GM23338 (cell line): ENCODE data around the gene DLG2. TPM values are rescaled to one million over a fixed set of nuclear protein-coding genes. Genes with fewer than 3 reads are reported as not detected.

Experiments
- ATAC-seq: fragments of 200-7000 bp; cut with Tn5 transposase; 3 replicates; pipeline ENCODE4 v1.9.1; 2020
- DNase-seq: peaks from one replicate; pipeline ENCODE4 v3.0.0-alpha.2; 2015; ENCODE audit warnings: low spot score
- H2AFZ ChIP-seq: fragments of 200-600 bp; sonication (generic); 2 replicates; pipeline ENCODE4 v1.8.0; 2016; ENCODE audit warnings: antibody characterized with exemption, mild to moderate bottlenecking, moderate library complexity
- H3F3A ChIP-seq: fragments of 200-600 bp; sonication (generic); replicated peaks from 2 replicates; pipeline ENCODE4 v1.8.0; 2017; ENCODE audit warnings: antibody characterized with exemption, mixed run types, low read depth
- H3K27ac ChIP-seq: fragments of 200-600 bp; sonication (generic); 2 replicates; pipeline ENCODE4 v1.6.1; 2016; ENCODE audit warnings: low read depth
- H3K27me3 ChIP-seq: fragments of 200-600 bp; sonication (generic); 2 replicates; pipeline ENCODE4 v1.8.0; 2016; ENCODE audit warnings: mild to moderate bottlenecking, mixed run types, moderate library complexity; ENCODE audit not compliant: insufficient read depth
- H3K36me3 ChIP-seq: fragments of 200-600 bp; sonication (generic); 2 replicates; pipeline ENCODE4 v1.8.0; 2016; ENCODE audit warnings: mild to moderate bottlenecking; ENCODE audit not compliant: insufficient read depth
- H3K4me1 ChIP-seq: fragments of 200-600 bp; sonication (generic); 2 replicates; pipeline ENCODE4 v1.8.0; 2016; ENCODE audit warnings: mild to moderate bottlenecking, moderate library complexity; ENCODE audit not compliant: insufficient read depth
- H3K4me2 ChIP-seq: fragments of 200-600 bp; sonication (generic); 2 replicates; pipeline ENCODE4 v1.7.1; 2017; ENCODE audit warnings: mixed run types
- H3K4me3 ChIP-seq: fragments of 200-600 bp; sonication (generic); 2 replicates; pipeline ENCODE4 v1.6.1; 2016; ENCODE audit warnings: mixed run types
- H3K79me2 ChIP-seq: fragments of 200-600 bp; sonication (generic); replicated peaks from 2 replicates; pipeline ENCODE4 v1.8.0; 2017; ENCODE audit warnings: mild to moderate bottlenecking; ENCODE audit not compliant: insufficient read depth
- H3K9me2 ChIP-seq: fragments of 200-600 bp; sonication (generic); 2 replicates; pipeline ENCODE4 v1.8.0; 2017; ENCODE audit not compliant: insufficient read depth
- H4K20me1 ChIP-seq: fragments of 200-600 bp; sonication (generic); replicated peaks from 2 replicates; pipeline ENCODE4 v1.8.0; 2017; ENCODE audit warnings: mild to moderate bottlenecking; ENCODE audit not compliant: insufficient read depth
- H3K27ac Mint-ChIP-seq: 2 replicates; pipeline ENCODE4 v1.8.0; 2020; ENCODE audit warnings: inconsistent platforms, mild to moderate bottlenecking, moderate library complexity, mixed read lengths
- H3K27me3 Mint-ChIP-seq: 3 replicates; pipeline ENCODE4 v1.8.0; 2022; ENCODE audit warnings: low read depth, mild to moderate bottlenecking, moderate library complexity, mixed read lengths, inconsistent platforms; ENCODE audit not compliant: insufficient read depth, poor library complexity
- H3K36me3 Mint-ChIP-seq: 3 replicates; pipeline ENCODE4 v1.8.0; 2021; ENCODE audit warnings: low read depth, mild to moderate bottlenecking, inconsistent platforms, moderate library complexity, mixed read lengths
- H3K4me1 Mint-ChIP-seq: 3 replicates; pipeline ENCODE4 v1.8.0; 2020; ENCODE audit warnings: mild to moderate bottlenecking, inconsistent platforms, mixed read lengths
- H3K4me3 Mint-ChIP-seq: 3 replicates; pipeline ENCODE4 v1.8.0; 2021; ENCODE audit warnings: moderate library complexity, mild to moderate bottlenecking, inconsistent platforms, mixed read lengths
- H3K9me3 Mint-ChIP-seq: 3 replicates; pipeline ENCODE4 v1.8.0; 2020; ENCODE audit warnings: moderate library complexity, mild to moderate bottlenecking, inconsistent platforms, mixed read lengths
- EZH2phosphoT487 ChIP-seq: fragments of 200-600 bp; sonication (generic); IDR thresholded peaks from one replicate; pipeline ENCODE4 v1.8.1; 2018; ENCODE audit warnings: antibody characterized with exemption; ENCODE audit not compliant: unreplicated experiment
- JUNB ChIP-seq: IDR thresholded peaks from one replicate; pipeline ENCODE4 v1.6.1; 2016; ENCODE audit warnings: antibody characterized with exemption; ENCODE audit not compliant: unreplicated experiment
- NANOG ChIP-seq: IDR thresholded peaks from 2 replicates; pipeline ENCODE4 v1.6.1; 2016; ENCODE audit warnings: antibody characterized with exemption, borderline replicate concordance
- POLR2AphosphoS5 ChIP-seq: IDR thresholded peaks from 2 replicates; pipeline ENCODE4 v1.6.1; 2016; ENCODE audit warnings: antibody characterized with exemption, low read depth
- ZNF114 ChIP-seq: fragments of 250-450 bp; sonication (Bioruptor Pico); IDR thresholded peaks from 2 replicates; pipeline ENCODE4 v1.5.0; 2020; ENCODE audit warnings: mild to moderate bottlenecking, moderate library complexity
- ZNF462 ChIP-seq: fragments of 250-450 bp; sonication (Bioruptor Pico); IDR thresholded peaks from 2 replicates; pipeline ENCODE4 v1.5.0; 2020; ENCODE audit warnings: mild to moderate bottlenecking, moderate library complexity
- polyA plus RNA-seq: library from polyadenylated mRNA; unstranded; fragments of >200 nt; fragmentation: Nextera tagmentation; extraction: Ambion mirVana; gene quantifications from 2 replicates; pipeline ENCODE4 v1.2.1, GENCODE V29; 2016
- total RNA-seq: library from RNA; depleted of rRNA; stranded (reverse); fragments of >200 nt; shearing (Covaris generic); gene quantifications from 2 replicates; pipeline ENCODE4 v1.2.3, GENCODE V29; 2014

Gene DLG2
- total and polyA plus RNA-seq, 2 experiments from 2014 or later = 19.8 to 21.5 TPM

- H3K4me2 ChIP-seq = no peak overlapping the region
- H3K4me3 ChIP-seq = no peak overlapping the region
- H2AFZ ChIP-seq = no peak overlapping the region
- no peak overlapping the region for H3K4me3 Mint-ChIP-seq
- H3K36me3 ChIP-seq = no peaks in the 10 kb centered on the region
- no peaks in the 10 kb centered on the region for H3K36me3 Mint-ChIP-seq
- no peaks in the 10 kb centered on the region for H3F3A ChIP-seq
- TF ChIP-seq EZH2phosphoT487 (no peak), POLR2AphosphoS5 (no peak), NANOG (no peak), ZNF114 (no peak), ZNF462 (CRISPR knock-in tag) (no peak)
- no peaks in the 10 kb centered on the region for H3K4me1 Mint-ChIP-seq
- H3K27me3 ChIP-seq = no peaks in the 10 kb centered on the region
- no peaks in the 10 kb centered on the region for H3K9me2 ChIP-seq
- H3K79me2 ChIP-seq = no peaks in the 10 kb centered on the region
- DNase-seq (no peak), ATAC-seq (no peak)
- H3K27ac Mint-ChIP-seq = no peak overlapping the region
- H3K9me3 Mint-ChIP-seq = no peaks in the 10 kb centered on the region
- no peaks in the 10 kb centered on the region for H4K20me1 ChIP-seq
- H3K27ac ChIP-seq = no peak overlapping the region
- H3K4me1 ChIP-seq = no peaks in the 10 kb centered on the region
- H3K27me3 Mint-ChIP-seq = no peaks in the 10 kb centered on the region
These were observed 1712.1 kb downstream of the DLG2 start for GRCh38 chr11:83914995-83915394.

- H3K27me3 Mint-ChIP-seq = no peaks in the 10 kb centered on the region
- H3K9me3 Mint-ChIP-seq = no peaks in the 10 kb centered on the region
- Histone ChIP-seq H3F3A (no peaks in the 10 kb centered on the region), H3K36me3 (no peaks in the 10 kb centered on the region), H3K4me2 (no peak overlapping the region), H3K79me2 (no peaks in the 10 kb centered on the region), H3K9me2 (no peaks in the 10 kb centered on the region), H3K27me3 (no peaks in the 10 kb centered on the region), H3K27ac (no peak overlapping the region), H3K4me1 (no peaks in the 10 kb centered on the region), H3K4me3 (no peak overlapping the region), H2AFZ (no peak overlapping the region), H4K20me1 (no peaks in the 10 kb centered on the region)
- H3K4me1 Mint-ChIP-seq = no peaks in the 10 kb centered on the region
- ATAC-seq = no peak
- TF ChIP-seq JUNB (no peak), POLR2AphosphoS5 (no peak)
- DNase-seq = no peak
- H3K27ac Mint-ChIP-seq = no peak overlapping the region
- H3K36me3 Mint-ChIP-seq = no peaks in the 10 kb centered on the region
- no peak overlapping the region for H3K4me3 Mint-ChIP-seq
These were observed 1717.3 kb downstream of the DLG2 start for GRCh38 chr11:83909579-83910534.
